Natural killer cell (primary cell): Measurements from ENCODE around the gene PRDM16. TPM values are rescaled to one million over a fixed set of nuclear protein-coding genes. Genes with fewer than 3 reads are reported as not detected.

Source experiments
- ATAC-seq, 3 donors: fragments of 150-1000 bp in 2 of 3; fragments of 200-7000 bp in 1 of 3; cut with Tn5 transposase; 1 replicate in 1 of 3; 2 replicates in 2 of 3; pipeline ENCODE4 v1.10.0; 2021; ENCODE audit warnings: mild to moderate bottlenecking in 2 of 3, moderate library complexity in 2 of 3
- DNase-seq, 2 donors: peaks; one replicate each; pipeline versions ENCODE4 v3.0.0 to v3.0.0-alpha.2; 2013 to 2021; ENCODE audit warnings: mixed read lengths in 1 of 2
- H3K27ac ChIP-seq: one replicate; pipeline ENCODE4 v1.5.1; 2013; ENCODE audit warnings: mild to moderate bottlenecking, low read length
- H3K27me3 ChIP-seq: one replicate; pipeline ENCODE4 v1.6.1; 2013; ENCODE audit warnings: low read length; ENCODE audit not compliant: control insufficient read depth, insufficient read depth
- H3K36me3 ChIP-seq: one replicate; pipeline ENCODE4 v1.6.1; 2013; ENCODE audit warnings: low read length; ENCODE audit not compliant: control insufficient read depth, insufficient read depth
- H3K4me1 ChIP-seq: one replicate; pipeline ENCODE4 v1.6.1; 2013; ENCODE audit warnings: low read length; ENCODE audit not compliant: control insufficient read depth, insufficient read depth
- H3K4me3 ChIP-seq: one replicate; pipeline ENCODE4 v1.5.1; 2013; ENCODE audit warnings: low read length
- H3K9me3 ChIP-seq: one replicate; pipeline ENCODE4 v1.6.1; 2013; ENCODE audit warnings: low read length; ENCODE audit not compliant: control insufficient read depth, insufficient read depth
- H3K27ac Mint-ChIP-seq, 2 donors: one replicate each; pipeline ENCODE4 v1.8.0; 2022; ENCODE audit warnings: mild to moderate bottlenecking in 2 of 2, mixed read lengths in 2 of 2, moderate library complexity in 1 of 2
- H3K27me3 Mint-ChIP-seq, 2 donors: one replicate each; pipeline ENCODE4 v1.8.0; 2022; ENCODE audit warnings: low read depth in 2 of 2, mixed read lengths in 2 of 2
- H3K36me3 Mint-ChIP-seq: one replicate; pipeline ENCODE4 v1.8.0; 2022; ENCODE audit warnings: mixed read lengths
- H3K4me1 Mint-ChIP-seq, 2 donors: one replicate each; pipeline ENCODE4 v1.8.0; 2022; ENCODE audit warnings: mixed read lengths in 2 of 2
- H3K4me3 Mint-ChIP-seq: one replicate; pipeline ENCODE4 v1.8.0; 2022; ENCODE audit warnings: mild to moderate bottlenecking, moderate library complexity, mixed read lengths
- H3K9me3 Mint-ChIP-seq, 2 donors: one replicate each; pipeline ENCODE4 v1.8.0; 2022; ENCODE audit warnings: mixed read lengths in 2 of 2
- WGBS: methylation state at CpG from one replicate; pipeline ENCODE4 v1.1.7; 2013; ENCODE audit warnings: missing lambda C conversion rate; ENCODE audit not compliant: insufficient coverage; 5-methylcytosine and 5-hydroxymethylcytosine counted together
- intact Hi-C: fragments of 100-400 bp; cut with micrococcal nuclease; formaldehyde crosslinking; loops from one replicate; pipeline ENCODE4 v1.14.2; 2022
- total RNA-seq, 4 donors: library from RNA; stranded (reverse); fragments of 120-200 nt in 1 of 4; gene quantifications; one replicate each; pipeline versions ENCODE4 v1.2.3 to v1.2.4, GENCODE V29; 2013 to 2022
- TF ChIP-seq, protein P1 (sequence below): fragments of 200-600 bp; IDR thresholded peaks from one replicate; pipeline ENCODE4 v1.8.0; 2022; ENCODE audit warnings: antibody characterized with exemption

Gene PRDM16
- total RNA-seq, 3 donors from 2014 or later (not counting 1 experiment from before 2014, with no cell fraction given) = 0.25 to 0.64 TPM; not detected in 1

DNA sequence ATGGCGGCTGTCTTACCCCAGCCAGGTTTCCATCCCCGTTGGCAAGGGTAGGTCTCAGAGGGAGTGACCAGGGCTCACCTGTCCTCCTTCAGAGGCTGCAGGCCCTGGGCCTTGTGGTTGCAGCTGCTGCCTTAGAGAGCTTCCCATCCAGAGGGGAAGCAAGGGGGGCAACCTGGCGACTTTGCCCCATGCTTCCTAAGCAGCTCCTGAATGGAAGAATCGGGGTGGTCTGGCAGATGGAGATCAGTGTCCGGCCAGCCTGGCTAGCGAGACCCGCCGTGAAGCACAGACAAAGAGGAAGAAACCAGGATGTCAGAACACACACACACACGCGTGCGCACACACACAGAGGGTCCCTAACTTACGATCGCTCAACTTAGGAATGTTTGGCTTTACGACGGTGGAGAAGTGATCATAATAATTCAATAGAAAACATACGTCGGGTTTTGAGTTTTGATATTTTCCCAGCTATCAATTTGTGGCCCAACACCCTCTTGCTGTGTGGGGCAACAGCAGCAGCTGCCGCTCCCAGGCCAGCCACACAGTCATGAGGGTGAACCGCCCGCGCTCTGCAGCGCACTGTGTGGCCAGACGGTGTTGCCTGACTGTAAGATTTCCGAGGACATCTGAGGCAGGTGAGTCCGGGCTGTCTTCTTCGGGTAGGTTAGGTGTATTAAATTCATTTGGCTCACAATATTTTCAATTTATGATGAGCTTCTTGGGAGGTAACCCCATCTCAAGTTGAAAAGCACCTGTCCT, 272.4 kb downstream of the PRDM16 start:
- Histone ChIP-seq H3K36me3 (no peaks in the 10 kb centered on the region), H3K27ac (no peak overlapping the region), H3K9me3 (peaks cover 11% of the 10 kb centered on the region), H3K4me3 (no peak overlapping the region), H3K4me1 (no peaks in the 10 kb centered on the region), H3K27me3 (no peaks in the 10 kb centered on the region)
- ATAC-seq (no peak), DNase-seq (no peak)
- peaks cover 11% of the 10 kb centered on the region for H3K36me3 Mint-ChIP-seq
- TF ChIP-seq, protein P1, sequence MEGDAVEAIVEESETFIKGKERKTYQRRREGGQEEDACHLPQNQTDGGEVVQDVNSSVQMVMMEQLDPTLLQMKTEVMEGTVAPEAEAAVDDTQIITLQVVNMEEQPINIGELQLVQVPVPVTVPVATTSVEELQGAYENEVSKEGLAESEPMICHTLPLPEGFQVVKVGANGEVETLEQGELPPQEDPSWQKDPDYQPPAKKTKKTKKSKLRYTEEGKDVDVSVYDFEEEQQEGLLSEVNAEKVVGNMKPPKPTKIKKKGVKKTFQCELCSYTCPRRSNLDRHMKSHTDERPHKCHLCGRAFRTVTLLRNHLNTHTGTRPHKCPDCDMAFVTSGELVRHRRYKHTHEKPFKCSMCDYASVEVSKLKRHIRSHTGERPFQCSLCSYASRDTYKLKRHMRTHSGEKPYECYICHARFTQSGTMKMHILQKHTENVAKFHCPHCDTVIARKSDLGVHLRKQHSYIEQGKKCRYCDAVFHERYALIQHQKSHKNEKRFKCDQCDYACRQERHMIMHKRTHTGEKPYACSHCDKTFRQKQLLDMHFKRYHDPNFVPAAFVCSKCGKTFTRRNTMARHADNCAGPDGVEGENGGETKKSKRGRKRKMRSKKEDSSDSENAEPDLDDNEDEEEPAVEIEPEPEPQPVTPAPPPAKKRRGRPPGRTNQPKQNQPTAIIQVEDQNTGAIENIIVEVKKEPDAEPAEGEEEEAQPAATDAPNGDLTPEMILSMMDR = no peak
- WGBS = 97% methylated on average over 26 of the region's 26 CpGs
- peaks cover 0 to 8% of the 10 kb centered on the region in 2 donors for H3K27me3 Mint-ChIP-seq
- no peak overlapping the region for H3K27ac Mint-ChIP-seq
- intact Hi-C loops = no loop called here
- no peak overlapping the region for H3K4me3 Mint-ChIP-seq
- H3K9me3 Mint-ChIP-seq = peaks cover 4 to 5% of the 10 kb centered on the region in 2 donors
- no peaks in the 10 kb centered on the region for H3K4me1 Mint-ChIP-seq

DNA sequence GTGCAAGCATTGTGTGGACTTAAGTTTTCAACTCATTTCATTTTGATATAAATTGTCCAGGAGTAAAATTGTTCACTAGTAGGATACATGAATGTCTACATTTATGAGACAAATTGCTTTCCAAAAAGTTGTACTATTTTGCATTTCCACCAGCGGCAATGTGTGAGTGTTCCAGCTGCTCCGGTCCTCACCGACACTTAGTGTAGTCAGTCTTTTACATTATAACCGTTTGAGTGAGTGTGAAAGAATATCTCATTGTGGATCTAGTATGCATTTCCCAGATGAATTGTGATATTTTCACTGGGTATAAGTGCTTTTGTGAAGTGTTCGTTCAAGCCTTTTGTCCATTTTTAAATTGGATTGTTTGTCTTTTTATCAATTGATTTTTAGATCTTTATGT, 274.0 kb downstream of the PRDM16 start:
- WGBS = 80% methylated on average over 4 of the region's 5 CpGs
- H3K9me3 ChIP-seq = peaks cover 11% of the 10 kb centered on the region
- H3K36me3 Mint-ChIP-seq = peaks cover 11% of the 10 kb centered on the region
- H3K27me3 Mint-ChIP-seq = peaks cover 0 to 8% of the 10 kb centered on the region in 2 donors
- no peak overlapping the region for H3K27ac Mint-ChIP-seq
- TF ChIP-seq, protein P1 = no peak
- DNase-seq (no peak), ATAC-seq (no peak)
- H3K9me3 Mint-ChIP-seq = peaks cover 4 to 5% of the 10 kb centered on the region in 2 donors
- no peak overlapping the region for H3K27ac ChIP-seq
- no peak overlapping the region for H3K4me3 ChIP-seq
- H3K4me1 Mint-ChIP-seq = no peaks in the 10 kb centered on the region
- intact Hi-C loops = no loop called here
- H3K27me3 ChIP-seq = no peaks in the 10 kb centered on the region
- no peaks in the 10 kb centered on the region for H3K36me3 ChIP-seq
- no peak overlapping the region for H3K4me3 Mint-ChIP-seq
- H3K4me1 ChIP-seq = no peaks in the 10 kb centered on the region

- H3K4me3 ChIP-seq = no peak overlapping the region
- H3K36me3 ChIP-seq = no peaks in the 10 kb centered on the region
- Mint-ChIP-seq H3K27me3 (peaks cover 0 to 8% of the 10 kb centered on the region in 2 donors), H3K9me3 (peaks cover 4 to 5% of the 10 kb centered on the region in 2 donors), H3K4me3 (no peak overlapping the region), H3K36me3 (peaks cover 11% of the 10 kb centered on the region), H3K4me1 (no peaks in the 10 kb centered on the region), H3K27ac (no peak overlapping the region)
- H3K27me3 ChIP-seq = no peaks in the 10 kb centered on the region
- intact Hi-C loops = no loop called here
- no peaks in the 10 kb centered on the region for H3K4me1 ChIP-seq
- no peak overlapping the region for H3K27ac ChIP-seq
- TF ChIP-seq, protein P1 = no peak
- ATAC-seq (no peak), DNase-seq (no peak)
- peaks cover 11% of the 10 kb centered on the region for H3K9me3 ChIP-seq
These were observed 275.4 kb downstream of the PRDM16 start for GRCh38 chr1:3344395-3344794.

GRCh38 chr1:3345792-3346191, 276.8 kb downstream of the PRDM16 start:
- Mint-ChIP-seq H3K4me3 (no peak overlapping the region), H3K36me3 (peaks cover 11% of the 10 kb centered on the region), H3K27me3 (peaks cover 0 to 8% of the 10 kb centered on the region in 2 donors), H3K4me1 (no peaks in the 10 kb centered on the region), H3K27ac (no peak overlapping the region), H3K9me3 (peaks cover 4 to 5% of the 10 kb centered on the region in 2 donors)
- no peaks in the 10 kb centered on the region for H3K27me3 ChIP-seq
- no peaks in the 10 kb centered on the region for H3K36me3 ChIP-seq
- WGBS = 90% methylated on average over 10 of the region's 10 CpGs
- intact Hi-C loops = no loop called here
- peaks cover 11% of the 10 kb centered on the region for H3K9me3 ChIP-seq
- no peak for DNase-seq
- H3K27ac ChIP-seq = no peak overlapping the region
- H3K4me3 ChIP-seq = no peak overlapping the region
- H3K4me1 ChIP-seq = no peaks in the 10 kb centered on the region
- no peak for ATAC-seq
- TF ChIP-seq, protein P1 = no peak
